HL-60 (cell line): ENCODE results near the gene PGAP6.
A peak's percentile ranks its signal among the peaks of the same experiment; 100 is the strongest.

ENCODE experiments used
- TF ChIP-seq, protein P1 (sequence below): IDR thresholded peaks from one replicate; pipeline ENCODE4 v1.5.1; 2011; ENCODE audit warnings: low read length, control low read depth, inconsistent platforms; ENCODE audit not compliant: insufficient read depth
- TF ChIP-seq, protein P2 (sequence below): IDR thresholded peaks from 2 replicates; pipeline ENCODE4 v1.6.1; 2012; ENCODE audit warnings: low read depth; ENCODE audit not compliant: insufficient replicate concordance

DNA sequence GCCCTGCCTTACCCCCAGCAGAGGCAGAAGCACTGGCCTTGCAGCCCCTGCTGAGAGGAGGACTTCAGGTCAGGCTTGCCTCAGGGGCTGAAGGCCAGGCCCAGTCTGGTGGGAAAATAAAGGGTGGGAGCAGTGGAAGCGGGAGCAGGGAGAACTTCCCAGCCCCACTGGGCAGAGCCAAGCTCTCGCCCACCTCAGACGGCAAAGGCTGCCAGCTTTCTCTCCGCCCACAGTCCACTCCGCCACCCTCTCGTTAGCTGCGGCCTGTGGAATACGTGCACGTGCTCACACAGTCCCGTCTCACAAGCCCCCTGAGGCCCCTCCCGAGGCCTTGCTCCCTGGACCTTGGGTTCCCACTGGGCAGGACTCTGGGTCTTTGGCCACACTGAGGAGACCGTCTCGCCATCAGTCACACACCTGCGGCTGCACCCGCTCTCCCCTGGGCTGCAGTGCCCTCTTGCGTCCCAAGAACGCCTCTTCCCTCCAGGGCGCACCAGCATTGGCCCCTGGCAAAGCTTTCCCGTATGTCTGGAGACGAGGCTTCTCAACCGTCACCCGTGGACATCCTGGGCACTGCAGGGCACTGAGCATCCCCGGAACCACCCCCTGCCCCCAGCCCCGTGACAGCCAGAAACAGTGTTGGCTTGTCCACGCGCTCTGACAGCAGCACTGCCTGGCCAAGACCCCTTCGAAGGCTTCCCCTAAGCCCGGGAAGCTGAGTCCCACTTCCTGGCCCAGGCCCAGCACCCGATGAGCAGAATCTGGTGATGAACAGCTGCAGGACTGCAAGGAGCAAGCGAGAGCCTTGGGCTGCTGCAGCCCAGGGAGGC lies 19.7 kb downstream of the PGAP6 start:
- TF ChIP-seq, protein P1, sequence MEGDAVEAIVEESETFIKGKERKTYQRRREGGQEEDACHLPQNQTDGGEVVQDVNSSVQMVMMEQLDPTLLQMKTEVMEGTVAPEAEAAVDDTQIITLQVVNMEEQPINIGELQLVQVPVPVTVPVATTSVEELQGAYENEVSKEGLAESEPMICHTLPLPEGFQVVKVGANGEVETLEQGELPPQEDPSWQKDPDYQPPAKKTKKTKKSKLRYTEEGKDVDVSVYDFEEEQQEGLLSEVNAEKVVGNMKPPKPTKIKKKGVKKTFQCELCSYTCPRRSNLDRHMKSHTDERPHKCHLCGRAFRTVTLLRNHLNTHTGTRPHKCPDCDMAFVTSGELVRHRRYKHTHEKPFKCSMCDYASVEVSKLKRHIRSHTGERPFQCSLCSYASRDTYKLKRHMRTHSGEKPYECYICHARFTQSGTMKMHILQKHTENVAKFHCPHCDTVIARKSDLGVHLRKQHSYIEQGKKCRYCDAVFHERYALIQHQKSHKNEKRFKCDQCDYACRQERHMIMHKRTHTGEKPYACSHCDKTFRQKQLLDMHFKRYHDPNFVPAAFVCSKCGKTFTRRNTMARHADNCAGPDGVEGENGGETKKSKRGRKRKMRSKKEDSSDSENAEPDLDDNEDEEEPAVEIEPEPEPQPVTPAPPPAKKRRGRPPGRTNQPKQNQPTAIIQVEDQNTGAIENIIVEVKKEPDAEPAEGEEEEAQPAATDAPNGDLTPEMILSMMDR = peak; percentile 92
- TF ChIP-seq, protein P2, sequence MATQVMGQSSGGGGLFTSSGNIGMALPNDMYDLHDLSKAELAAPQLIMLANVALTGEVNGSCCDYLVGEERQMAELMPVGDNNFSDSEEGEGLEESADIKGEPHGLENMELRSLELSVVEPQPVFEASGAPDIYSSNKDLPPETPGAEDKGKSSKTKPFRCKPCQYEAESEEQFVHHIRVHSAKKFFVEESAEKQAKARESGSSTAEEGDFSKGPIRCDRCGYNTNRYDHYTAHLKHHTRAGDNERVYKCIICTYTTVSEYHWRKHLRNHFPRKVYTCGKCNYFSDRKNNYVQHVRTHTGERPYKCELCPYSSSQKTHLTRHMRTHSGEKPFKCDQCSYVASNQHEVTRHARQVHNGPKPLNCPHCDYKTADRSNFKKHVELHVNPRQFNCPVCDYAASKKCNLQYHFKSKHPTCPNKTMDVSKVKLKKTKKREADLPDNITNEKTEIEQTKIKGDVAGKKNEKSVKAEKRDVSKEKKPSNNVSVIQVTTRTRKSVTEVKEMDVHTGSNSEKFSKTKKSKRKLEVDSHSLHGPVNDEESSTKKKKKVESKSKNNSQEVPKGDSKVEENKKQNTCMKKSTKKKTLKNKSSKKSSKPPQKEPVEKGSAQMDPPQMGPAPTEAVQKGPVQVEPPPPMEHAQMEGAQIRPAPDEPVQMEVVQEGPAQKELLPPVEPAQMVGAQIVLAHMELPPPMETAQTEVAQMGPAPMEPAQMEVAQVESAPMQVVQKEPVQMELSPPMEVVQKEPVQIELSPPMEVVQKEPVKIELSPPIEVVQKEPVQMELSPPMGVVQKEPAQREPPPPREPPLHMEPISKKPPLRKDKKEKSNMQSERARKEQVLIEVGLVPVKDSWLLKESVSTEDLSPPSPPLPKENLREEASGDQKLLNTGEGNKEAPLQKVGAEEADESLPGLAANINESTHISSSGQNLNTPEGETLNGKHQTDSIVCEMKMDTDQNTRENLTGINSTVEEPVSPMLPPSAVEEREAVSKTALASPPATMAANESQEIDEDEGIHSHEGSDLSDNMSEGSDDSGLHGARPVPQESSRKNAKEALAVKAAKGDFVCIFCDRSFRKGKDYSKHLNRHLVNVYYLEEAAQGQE = no peak
